GM12864 (cell line): ENCODE results near the gene TBC1D16.

Experiments used
- DNase-seq: peaks from one replicate; pipeline ENCODE4 v3.0.0-alpha.2; 2011; ENCODE audit warnings: low read depth
- H3K4me3 ChIP-seq: 2 replicates; pipeline ENCODE4 v1.5.1; 2011; ENCODE audit warnings: mild to moderate bottlenecking, low read depth, low read length, control low read depth
- CTCF ChIP-seq: IDR thresholded peaks from 2 replicates; pipeline ENCODE4 v1.5.1; 2011; ENCODE audit warnings: low read depth, mild to moderate bottlenecking, moderate library complexity, low read length, control low read depth, inconsistent platforms; ENCODE audit errors: missing control alignments

TBC1D16 gene

DNA sequence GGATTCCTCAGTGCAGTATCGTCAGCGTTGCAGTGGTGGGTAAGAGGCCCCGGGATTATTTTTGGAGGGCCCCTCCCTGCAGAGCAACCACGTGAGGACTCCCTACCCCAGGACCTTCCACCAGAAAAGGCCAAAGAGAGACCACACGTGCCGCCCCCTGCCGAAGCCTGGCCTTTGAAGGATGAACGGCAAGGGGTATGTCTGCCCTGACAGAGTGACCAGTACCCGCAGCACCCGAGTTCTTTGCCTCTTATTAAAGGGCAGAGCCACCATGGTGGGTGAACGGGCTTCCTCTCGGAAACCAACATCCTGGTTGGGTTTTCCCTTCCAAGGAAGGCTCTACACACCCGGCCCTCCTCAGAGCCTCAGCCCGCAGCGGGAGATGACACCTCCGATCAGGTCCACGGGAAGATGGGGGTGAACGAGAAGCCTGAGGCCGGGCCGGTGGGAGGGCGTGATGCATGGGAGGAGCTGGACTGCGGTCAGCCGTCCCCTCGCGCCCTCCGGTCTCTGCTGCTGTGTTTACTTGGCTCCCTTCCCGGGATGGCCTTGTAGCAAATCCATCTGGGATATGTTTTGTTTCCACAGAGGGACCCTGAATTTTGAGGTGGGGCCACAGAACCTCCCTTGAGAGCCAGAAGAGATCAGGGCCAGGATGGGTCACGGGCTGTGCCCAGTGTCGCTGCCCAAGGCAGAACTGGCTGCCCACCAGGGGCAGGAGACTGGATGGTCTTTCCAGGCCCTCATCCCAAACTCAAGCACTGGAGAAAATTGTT is 49.1 kb downstream of the TBC1D16 start:
- DNase-seq = no peak
- TF ChIP-seq CTCF = no peak
- H3K4me3 ChIP-seq = no peak overlapping the region

- no peak for DNase-seq
- TF ChIP-seq CTCF = no peak
- no peak overlapping the region for H3K4me3 ChIP-seq
These were observed 49.7 kb downstream of the TBC1D16 start for GRCh38 chr17:79985943-79986391.

- no peak for DNase-seq
- no peak for TF ChIP-seq CTCF
- no peak overlapping the region for H3K4me3 ChIP-seq
These were observed 50.2 kb downstream of the TBC1D16 start for GRCh38 chr17:79985361-79985942.

- H3K4me3 ChIP-seq = no peak overlapping the region
- no peak for TF ChIP-seq CTCF
- no peak for DNase-seq
These were observed 50.8 kb downstream of the TBC1D16 start for GRCh38 chr17:79984877-79985276.

DNA sequence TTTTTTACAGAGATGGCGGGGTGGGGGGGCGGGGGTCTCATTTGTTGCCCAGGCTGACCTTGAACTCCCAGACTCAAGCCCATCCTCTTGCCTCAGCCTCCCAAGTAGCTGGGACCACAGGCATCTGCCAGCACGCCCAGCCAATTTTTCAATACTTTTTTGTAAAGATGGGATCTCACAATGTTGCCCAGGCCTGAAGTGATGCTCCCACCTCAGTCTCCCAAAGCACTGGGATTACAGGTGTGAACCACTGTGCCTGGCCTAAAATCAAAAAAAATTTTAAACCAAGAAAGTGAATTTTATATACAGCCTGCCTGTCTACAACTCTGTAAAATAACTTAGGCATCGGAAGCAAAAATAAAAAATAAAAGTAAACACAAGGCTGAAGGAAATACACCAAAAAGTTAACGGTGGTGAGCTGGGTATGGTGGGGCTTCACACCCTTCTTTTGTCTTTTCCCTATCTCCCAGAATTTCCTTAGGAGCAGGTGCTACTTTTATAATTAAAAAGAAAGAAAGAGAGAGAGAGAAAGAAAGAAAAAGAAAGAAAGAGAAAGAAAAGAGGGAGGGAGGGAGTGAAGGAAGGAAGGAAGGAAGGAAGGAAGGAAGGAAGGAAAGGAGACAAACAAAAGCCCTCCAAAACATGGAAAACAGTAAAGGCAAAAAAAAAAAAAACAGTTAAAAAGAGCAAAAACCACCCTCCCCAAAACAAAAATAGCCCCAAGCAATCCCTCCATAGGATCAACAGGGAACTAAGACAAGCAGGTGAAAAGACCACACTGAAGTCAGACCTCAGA is 51.4 kb downstream of the TBC1D16 start:
- no peak overlapping the region for H3K4me3 ChIP-seq
- DNase-seq = no peak
- no peak for TF ChIP-seq CTCF

DNA sequence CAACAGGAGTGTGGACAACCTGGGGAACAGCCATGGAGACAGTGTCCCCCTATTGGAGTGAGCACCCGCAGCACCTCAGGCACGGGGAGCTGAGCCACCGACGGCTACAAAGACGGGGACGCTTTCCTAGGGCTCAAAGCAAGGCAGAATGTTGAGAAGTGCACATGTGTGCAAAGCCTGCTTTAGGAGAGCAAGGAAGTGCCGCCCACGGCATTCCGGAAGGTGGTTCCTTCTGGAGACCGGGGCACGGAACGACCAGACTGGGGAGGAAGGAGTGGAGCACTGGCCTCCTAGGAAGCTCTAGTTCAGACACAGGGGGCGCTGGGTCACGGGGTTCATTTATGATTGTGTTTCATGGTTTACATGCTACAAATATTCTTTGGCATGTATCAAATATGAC is 52.2 kb downstream of the TBC1D16 start:
- no peak overlapping the region for H3K4me3 ChIP-seq
- no peak for TF ChIP-seq CTCF
- no peak for DNase-seq
